DOHH2 (cell line): ENCODE measurements around the gene ATP8A2.

ENCODE experiments used
- CTCF ChIP-seq: fragments of 200-600 bp; sonication (generic); IDR thresholded peaks from one replicate; pipeline ENCODE4 v1.5.1; 2014; ENCODE audit warnings: antibody characterized with exemption, mild to moderate bottlenecking, low read depth, low read length; ENCODE audit not compliant: poor library complexity, severe bottlenecking
- EZH2phosphoT487 ChIP-seq: fragments of 200-600 bp; sonication (generic); IDR thresholded peaks from 2 replicates; pipeline ENCODE4 v1.6.1; 2017; ENCODE audit warnings: borderline replicate concordance, mild to moderate bottlenecking, antibody characterized with exemption, low read length, moderate library complexity, mixed read lengths

- TF ChIP-seq CTCF (no peak), EZH2phosphoT487 (no peak)
These were observed 404.2 kb downstream of the ATP8A2 start for GRCh38 chr13:25775986-25776385.
